HG02870 (cell line): ENCODE data around the gene TRAPPC3.
A peak's percentile ranks its signal among the peaks of the same experiment; 100 is the strongest.

Source experiments
- ATAC-seq: cut with Tn5 transposase; IDR thresholded peaks from one replicate; pipeline ENCODE4 v1.9.1; 2021; ENCODE audit warnings: mild to moderate bottlenecking, moderate library complexity; ENCODE audit not compliant: unreplicated experiment

The TRAPPC3 gene

DNA sequence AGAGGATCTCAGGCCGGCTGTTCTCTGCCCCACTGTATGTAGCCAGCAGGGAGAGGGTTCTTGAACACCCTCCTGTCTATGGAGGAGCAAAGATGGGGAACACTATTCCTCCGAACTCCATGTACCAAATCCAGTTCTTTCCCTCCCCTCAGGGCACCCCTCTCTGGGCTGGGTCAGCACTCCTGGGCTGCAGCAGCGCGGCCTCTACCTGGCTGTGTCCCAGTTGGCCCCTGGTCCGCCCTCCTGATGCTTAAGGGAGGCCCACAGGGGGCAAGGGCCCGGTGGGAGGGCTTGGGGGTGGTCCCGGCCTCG, 61.1 kb downstream of the TRAPPC3 start:
- peak; percentile 4 for ATAC-seq

DNA sequence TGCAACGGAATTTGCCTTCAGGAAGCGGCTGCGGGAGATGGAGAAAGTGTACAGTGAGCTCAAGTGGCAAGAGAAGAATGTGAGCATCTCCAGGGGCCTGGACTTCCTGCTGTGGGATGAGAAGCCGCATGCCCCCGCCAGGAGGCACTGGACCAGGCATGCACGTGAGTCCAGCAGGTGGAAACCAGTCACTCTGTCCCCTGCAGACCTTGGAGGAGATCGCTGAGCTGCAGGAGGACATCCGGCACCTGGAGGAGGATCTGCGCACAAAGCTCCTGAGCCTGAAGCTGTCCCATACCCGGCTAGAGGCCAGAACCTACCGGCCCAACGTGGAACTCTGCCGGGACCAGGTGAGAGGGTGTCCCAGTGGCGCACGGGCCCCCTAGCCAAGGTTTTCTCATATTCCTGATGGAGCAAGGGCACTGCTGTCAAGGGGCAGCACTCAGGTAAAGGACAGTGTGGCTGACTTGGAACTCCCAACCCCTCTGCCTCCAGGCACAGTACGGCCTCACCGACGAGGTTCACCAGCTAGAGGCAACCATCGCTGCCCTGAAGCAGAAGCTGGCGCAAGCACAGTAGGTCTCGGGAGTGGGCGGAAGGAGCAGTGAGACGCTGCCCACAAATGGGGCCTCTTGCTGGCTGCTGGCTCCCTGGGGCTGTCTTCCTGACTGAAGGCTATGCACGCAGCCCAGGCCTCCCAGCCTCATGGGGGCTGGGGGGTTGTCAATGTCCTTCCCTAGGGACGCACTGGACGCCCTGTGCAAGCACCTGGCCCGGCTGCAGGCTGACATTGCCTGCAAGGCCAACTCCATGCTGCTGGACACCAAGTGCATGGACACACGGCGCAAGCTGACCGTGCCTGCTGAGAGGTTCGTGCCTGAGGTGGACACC, 61.8 kb downstream of the TRAPPC3 start:
- no peak for ATAC-seq
